H9 (cell line): Measurements from ENCODE around the gene TRIM22. TPM values are rescaled to one million over a fixed set of nuclear protein-coding genes. Genes with fewer than 3 reads are reported as not detected.

Experiments used
- DNase-seq: peaks from one replicate; pipeline ENCODE4 v3.0.0-alpha.2; 2017
- H2AFZ ChIP-seq: one replicate; pipeline ENCODE4 v1.6.1; 2013; ENCODE audit warnings: mild to moderate bottlenecking, low read length, control low read depth, moderate library complexity
- H2AK5ac ChIP-seq: 2 replicates; pipeline ENCODE4 v1.6.1; 2013; ENCODE audit warnings: low read length, control low read depth, mixed read lengths; ENCODE audit not compliant: insufficient read length
- H2BK120ac ChIP-seq: one replicate; pipeline ENCODE4 v1.6.1; 2013; ENCODE audit warnings: low read depth, mild to moderate bottlenecking, low read length, control low read depth, inconsistent platforms; ENCODE audit not compliant: poor library complexity, severe bottlenecking
- H2BK12ac ChIP-seq: 2 replicates; pipeline ENCODE4 v1.6.1; 2013; ENCODE audit warnings: low read length, control low read depth, mixed read lengths, low read depth; ENCODE audit not compliant: insufficient read length
- H2BK15ac ChIP-seq: 2 replicates; pipeline ENCODE4 v1.6.1; 2013; ENCODE audit warnings: low read depth, low read length, control low read depth
- H2BK20ac ChIP-seq: one replicate; pipeline ENCODE4 v1.6.1; 2013; ENCODE audit warnings: low read depth, mild to moderate bottlenecking, low read length, control low read depth, inconsistent platforms; ENCODE audit not compliant: poor library complexity, severe bottlenecking
- H2BK5ac ChIP-seq: 2 replicates; pipeline ENCODE4 v1.6.1; 2013; ENCODE audit warnings: low read length, control low read depth, mixed read lengths; ENCODE audit not compliant: insufficient read length
- H3K14ac ChIP-seq: 2 replicates; pipeline ENCODE4 v1.6.1; 2013; ENCODE audit warnings: low read length, control low read depth; ENCODE audit not compliant: insufficient read depth
- H3K18ac ChIP-seq: 2 replicates; pipeline ENCODE4 v1.6.1; 2013; ENCODE audit warnings: low read depth, mild to moderate bottlenecking, mixed read lengths, low read length, control low read depth; ENCODE audit not compliant: insufficient read length
- H3K23ac ChIP-seq: 2 replicates; pipeline ENCODE4 v1.6.1; 2013; ENCODE audit warnings: low read length, control low read depth, mixed read lengths, low read depth; ENCODE audit not compliant: insufficient read length
- H3K23me2 ChIP-seq: 2 replicates; pipeline ENCODE4 v1.6.1; 2013; ENCODE audit warnings: low read depth, mild to moderate bottlenecking, mixed read lengths, low read length, control low read depth; ENCODE audit not compliant: insufficient read length, poor library complexity, severe bottlenecking
- H3K27ac ChIP-seq: 2 replicates; pipeline ENCODE4 v1.5.1; 2013; ENCODE audit warnings: low read length, control low read depth, mixed read lengths, low read depth; ENCODE audit not compliant: insufficient read length
- H3K27me3 ChIP-seq: 2 replicates; pipeline ENCODE4 v1.6.1; 2013; ENCODE audit warnings: low read length, control low read depth, inconsistent platforms; ENCODE audit not compliant: insufficient read depth
- H3K4ac ChIP-seq: 2 replicates; pipeline ENCODE4 v1.6.1; 2013; ENCODE audit warnings: low read depth, mild to moderate bottlenecking, control low read depth, inconsistent platforms, low read length, moderate library complexity
- H3K4me1 ChIP-seq: 2 replicates; pipeline ENCODE4 v1.6.1; 2013; ENCODE audit warnings: low read length, control low read depth, inconsistent platforms; ENCODE audit not compliant: insufficient read depth
- H3K4me2 ChIP-seq: 2 replicates; pipeline ENCODE4 v1.6.1; 2013; ENCODE audit warnings: low read length, control low read depth, mixed read lengths; ENCODE audit not compliant: insufficient read length, insufficient read depth
- H3K56ac ChIP-seq: 2 replicates; pipeline ENCODE4 v1.6.1; 2013; ENCODE audit warnings: low read depth, mild to moderate bottlenecking, mixed read lengths, low read length, control low read depth; ENCODE audit not compliant: insufficient read length
- H3K79me1 ChIP-seq: 2 replicates; pipeline ENCODE4 v1.6.1; 2013; ENCODE audit warnings: low read depth, mild to moderate bottlenecking, moderate library complexity, low read length, control low read depth, inconsistent platforms; ENCODE audit not compliant: insufficient read depth, poor library complexity, severe bottlenecking
- H3K79me2 ChIP-seq: 2 replicates; pipeline ENCODE4 v1.6.1; 2013; ENCODE audit warnings: low read length, control low read depth, inconsistent platforms; ENCODE audit not compliant: insufficient read depth
- H3K9ac ChIP-seq: 2 replicates; pipeline ENCODE4 v1.6.1; 2013; ENCODE audit warnings: low read length, control low read depth, mixed read lengths; ENCODE audit not compliant: insufficient read length; ENCODE audit errors: extremely low read depth
- H3K9me3 ChIP-seq: one replicate; pipeline ENCODE4 v1.6.1; 2013; ENCODE audit warnings: low read depth, low read length, inconsistent platforms; ENCODE audit not compliant: control insufficient read depth
- H3T11ph ChIP-seq: one replicate; pipeline ENCODE4 v1.6.1; 2013; ENCODE audit warnings: mild to moderate bottlenecking, low read length, control low read depth, inconsistent platforms
- H4K20me1 ChIP-seq: one replicate; pipeline ENCODE4 v1.6.1; 2013; ENCODE audit not compliant: control insufficient read depth, insufficient read length, insufficient read depth
- H4K5ac ChIP-seq: 2 replicates; pipeline ENCODE4 v1.6.1; 2013; ENCODE audit warnings: low read depth, mild to moderate bottlenecking, mixed read lengths, low read length, control low read depth; ENCODE audit not compliant: insufficient read length
- H4K8ac ChIP-seq: replicated peaks from 2 replicates; pipeline ENCODE4 v1.6.1; 2013; ENCODE audit warnings: low read length, control low read depth, mixed read lengths, low read depth; ENCODE audit not compliant: insufficient read length
- H4K91ac ChIP-seq: 2 replicates; pipeline ENCODE4 v1.6.1; 2013; ENCODE audit warnings: low read depth, mild to moderate bottlenecking, moderate library complexity, mixed read lengths, low read length, control low read depth; ENCODE audit not compliant: insufficient read length
- H3K27ac Mint-ChIP-seq, 3 experiments: 2 replicates in 2 of 3; 3 replicates in 1 of 3; pipeline ENCODE4 v1.8.0; 2020 to 2021; ENCODE audit warnings: mixed read lengths in 3 of 3, mild to moderate bottlenecking in 1 of 3, moderate library complexity in 1 of 3
- H3K27me3 Mint-ChIP-seq: 2 replicates; pipeline ENCODE4 v1.8.0; 2021; ENCODE audit warnings: low read depth, mild to moderate bottlenecking, moderate library complexity, mixed read lengths
- H3K36me3 Mint-ChIP-seq, 3 experiments: 2 replicates in 2 of 3; 3 replicates in 1 of 3; pipeline ENCODE4 v1.8.0; 2020 to 2021; ENCODE audit warnings: low read depth in 3 of 3, mixed read lengths in 3 of 3; ENCODE audit not compliant: insufficient read depth in 1 of 3
- H3K4me1 Mint-ChIP-seq, 2 experiments: 2 replicates each; pipeline ENCODE4 v1.8.0; 2020; ENCODE audit warnings: mixed read lengths in 2 of 2
- H3K4me3 Mint-ChIP-seq, 2 experiments: 2 replicates in 1 of 2; 3 replicates in 1 of 2; pipeline ENCODE4 v1.8.0; 2020 to 2021; ENCODE audit warnings: mild to moderate bottlenecking in 2 of 2, mixed read lengths in 2 of 2, moderate library complexity in 1 of 2
- H3K9me3 Mint-ChIP-seq, 2 experiments: 2 replicates in 1 of 2; 3 replicates in 1 of 2; pipeline ENCODE4 v1.8.0; 2020; ENCODE audit warnings: mild to moderate bottlenecking in 2 of 2, mixed read lengths in 2 of 2, moderate library complexity in 1 of 2
- WGBS: extraction: QIAGEN DNeasy Blood & Tissue Kit; methylation state at CpG from one replicate; pipeline ENCODE4 v1.1.7; 2013; ENCODE audit warnings: missing lambda C conversion rate, low lambda C conversion rate, mixed read lengths; ENCODE audit not compliant: insufficient read length; ENCODE audit errors: extremely low coverage; 5-methylcytosine and 5-hydroxymethylcytosine counted together
- total RNA-seq: library from RNA; stranded (reverse); gene quantifications from 2 replicates; pipeline ENCODE4 v1.2.1, GENCODE V29; 2021
- TF ChIP-seq, protein P1 (sequence below): fragments of 200-600 bp; sonication (generic); conservative IDR thresholded peaks from 3 replicates; pipeline ENCODE4 v1.8.0; 2021; ENCODE audit warnings: antibody characterized with exemption, mild to moderate bottlenecking

Gene TRIM22
- total RNA-seq, 1 experiment from 2014 or later = 78.6 TPM

DNA sequence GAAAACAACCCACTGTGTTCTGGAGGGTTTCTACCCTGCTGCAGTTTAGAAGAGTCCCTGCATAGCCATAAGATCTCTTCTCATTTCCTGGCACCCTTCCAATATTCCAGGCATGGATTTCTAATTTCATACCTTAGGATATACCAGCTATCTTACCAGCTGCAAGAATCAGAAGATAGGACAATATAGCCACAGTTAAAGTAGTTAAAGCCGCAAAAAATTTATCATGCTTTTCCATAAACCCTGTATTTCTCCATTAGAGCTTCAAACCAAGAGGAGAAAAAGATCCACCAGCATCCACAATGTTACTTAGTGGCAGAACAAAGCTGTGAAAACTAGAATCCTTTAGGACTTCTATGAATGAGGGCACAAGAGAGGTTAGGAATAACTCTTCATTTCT lies 38.1 kb downstream of the TRIM22 start:
- WGBS = no CpG with 5 or more reads among the region's 1 CpG
- no peak overlapping the region for H3K23ac ChIP-seq
- H3K9ac ChIP-seq = no peak overlapping the region

More for the DNA sequence above, 38.1 kb downstream of the TRIM22 start:
- no peak overlapping the region for H3K4ac ChIP-seq
- H2BK12ac ChIP-seq = no peak overlapping the region
- H3K27me3 ChIP-seq = no peaks in the 10 kb centered on the region
- H3K9me3 Mint-ChIP-seq = no peaks in the 10 kb centered on the region
- no peaks in the 10 kb centered on the region for H3K79me2 ChIP-seq
- TF ChIP-seq, protein P1, sequence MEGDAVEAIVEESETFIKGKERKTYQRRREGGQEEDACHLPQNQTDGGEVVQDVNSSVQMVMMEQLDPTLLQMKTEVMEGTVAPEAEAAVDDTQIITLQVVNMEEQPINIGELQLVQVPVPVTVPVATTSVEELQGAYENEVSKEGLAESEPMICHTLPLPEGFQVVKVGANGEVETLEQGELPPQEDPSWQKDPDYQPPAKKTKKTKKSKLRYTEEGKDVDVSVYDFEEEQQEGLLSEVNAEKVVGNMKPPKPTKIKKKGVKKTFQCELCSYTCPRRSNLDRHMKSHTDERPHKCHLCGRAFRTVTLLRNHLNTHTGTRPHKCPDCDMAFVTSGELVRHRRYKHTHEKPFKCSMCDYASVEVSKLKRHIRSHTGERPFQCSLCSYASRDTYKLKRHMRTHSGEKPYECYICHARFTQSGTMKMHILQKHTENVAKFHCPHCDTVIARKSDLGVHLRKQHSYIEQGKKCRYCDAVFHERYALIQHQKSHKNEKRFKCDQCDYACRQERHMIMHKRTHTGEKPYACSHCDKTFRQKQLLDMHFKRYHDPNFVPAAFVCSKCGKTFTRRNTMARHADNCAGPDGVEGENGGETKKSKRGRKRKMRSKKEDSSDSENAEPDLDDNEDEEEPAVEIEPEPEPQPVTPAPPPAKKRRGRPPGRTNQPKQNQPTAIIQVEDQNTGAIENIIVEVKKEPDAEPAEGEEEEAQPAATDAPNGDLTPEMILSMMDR = no peak
- no peak overlapping the region for H2BK5ac ChIP-seq
- H2BK20ac ChIP-seq = no peak overlapping the region
- no peaks in the 10 kb centered on the region; the same call in 1 of the 2 replicates for H3K27me3 Mint-ChIP-seq
- H3K9me3 ChIP-seq = no peaks in the 10 kb centered on the region
- no peak overlapping the region for H3K56ac ChIP-seq
- no peak overlapping the region for H2BK15ac ChIP-seq
- no peak overlapping the region for H2AFZ ChIP-seq
- no peaks in the 10 kb centered on the region for H3K23me2 ChIP-seq
- no peaks in the 10 kb centered on the region for H3K4me1 Mint-ChIP-seq
- H3K14ac ChIP-seq = no peak overlapping the region
- H2BK120ac ChIP-seq = no peak overlapping the region
- H4K8ac ChIP-seq = no peak overlapping the region
- no peak overlapping the region for H4K91ac ChIP-seq
- no peaks in the 10 kb centered on the region for H4K20me1 ChIP-seq
- no peak overlapping the region for H3K27ac Mint-ChIP-seq
- no peak overlapping the region for H4K5ac ChIP-seq
- no peaks in the 10 kb centered on the region for H3K4me1 ChIP-seq
- no peaks in the 10 kb centered on the region for H3K79me1 ChIP-seq
- H3K27ac ChIP-seq = no peak overlapping the region
- no peak overlapping the region for H3K4me2 ChIP-seq
- DNase-seq = no peak
- H2AK5ac ChIP-seq = no peak overlapping the region
- no peak overlapping the region for H3K18ac ChIP-seq
- no peak overlapping the region for H3K4me3 Mint-ChIP-seq
- H3K36me3 Mint-ChIP-seq = no peaks in the 10 kb centered on the region
- H3T11ph ChIP-seq = no peak overlapping the region
